HCT116 (cell line): Measurements from ENCODE around the gene ZNF775. TPM values are rescaled to one million over a fixed set of nuclear protein-coding genes. Genes with fewer than 3 reads are reported as not detected.

Experiments
- ATAC-seq: fragments of 200-7000 bp; cut with Tn5 transposase; 2 replicates; pipeline ENCODE4 v1.9.1; 2020; ENCODE audit warnings: mild to moderate bottlenecking, moderate library complexity
- BruUV-seq: library from RNA; stranded (reverse); fragments of 400-500 nt; replicated peaks from 2 replicates; lab custom pipeline; 2021; lab: Mats Ljungman, UMichigan
- CTCF ChIA-PET: fragments of 300-600 bp; sonication (Branson Sonifier 250); formaldehyde crosslinking; loops from one replicate; lab custom pipeline; 2021; ENCODE audit warnings: antibody characterized with exemption; lab: Charles Lee
- POLR2A ChIA-PET: fragments of 300-600, 350-600 bp; sonication (Branson Sonifier 250); formaldehyde crosslinking; loops from one replicate; lab custom pipeline; 2021; ENCODE audit warnings: antibody characterized with exemption; lab: Charles Lee
- RAD21 ChIA-PET, 2 experiments: fragments of 300-600 bp; sonication (Branson Sonifier 250); formaldehyde crosslinking; loops; one replicate each; lab custom pipeline; 2023; ENCODE audit warnings: low total read pairs in 2 of 2; ENCODE audit not compliant: uncharacterized antibody in 2 of 2, unreplicated experiment in 2 of 2, low non-redundant PET in 1 of 2; lab: Charles Lee
- DNase-seq: peaks from one replicate; pipeline ENCODE4 v3.0.0-alpha.2; 2010; ENCODE audit warnings: low read depth, low spot score
- H2AFZ ChIP-seq: fragments of 200-600 bp; shearing (Covaris generic), sonication (generic); 2 replicates; pipeline ENCODE4 v1.6.1; 2017; ENCODE audit warnings: low read depth, mixed run types, mixed read lengths, antibody characterized with exemption, low read length; ENCODE audit not compliant: poor library complexity, severe bottlenecking
- H3K27ac ChIP-seq: 2 replicates; pipeline ENCODE4 v1.5.1; 2012; ENCODE audit warnings: low read depth, low read length
- H3K27me3 ChIP-seq: fragments of 200-600 bp; sonication (generic); 2 replicates; pipeline ENCODE4 v1.6.1; 2016; ENCODE audit warnings: mixed run types, low read length, mixed read lengths; ENCODE audit not compliant: insufficient read depth
- H3K36me3 ChIP-seq, 2 experiments: fragments of 200-500 bp in 1 of 2; fragments of 200-600 bp in 1 of 2; sonication (Bioruptor generic) in 1 of 2; sonication (generic) in 1 of 2; 2 replicates each; pipeline versions ENCODE4 v1.5.1 to v1.6.1; 2014 to 2016; ENCODE audit warnings: low read length in 2 of 2, inconsistent platforms in 1 of 2, mixed read lengths in 1 of 2, mixed run types in 1 of 2; ENCODE audit not compliant: insufficient read depth in 2 of 2, control insufficient read depth in 1 of 2
- H3K4me1 ChIP-seq, 2 experiments: fragments of 200-600 bp in 1 of 2; sonication (generic) in 1 of 2; 2 replicates each; pipeline versions ENCODE4 v1.5.1 to v1.6.1; 2012 to 2017; ENCODE audit warnings: low read length in 2 of 2, inconsistent platforms in 1 of 2, mild to moderate bottlenecking in 1 of 2, mixed read lengths in 1 of 2, mixed run types in 1 of 2, moderate library complexity in 1 of 2; ENCODE audit not compliant: insufficient read depth in 2 of 2, control insufficient read depth in 1 of 2
- H3K4me2 ChIP-seq: fragments of 200-600 bp; sonication (generic); 2 replicates; pipeline ENCODE4 v1.6.1; 2017; ENCODE audit warnings: mixed run types, low read length, mixed read lengths
- H3K4me3 ChIP-seq, 2 experiments: fragments of 200-600 bp in 1 of 2; sonication (generic) in 1 of 2; replicated peaks in 1 of 2; 2 replicates each; pipeline ENCODE4 v1.5.1; 2011 to 2016; ENCODE audit warnings: low read length in 2 of 2, control low read depth in 1 of 2, low read depth in 1 of 2, mild to moderate bottlenecking in 1 of 2, mixed read lengths in 1 of 2, mixed run types in 1 of 2
- H3K79me2 ChIP-seq: fragments of 200-600 bp; sonication (generic); 2 replicates; pipeline ENCODE4 v1.6.1; 2017; ENCODE audit warnings: mild to moderate bottlenecking, mixed run types, low read length, moderate library complexity, mixed read lengths; ENCODE audit not compliant: insufficient read depth
- H3K9ac ChIP-seq: fragments of 200-600 bp; sonication (generic); 2 replicates; pipeline ENCODE4 v1.6.1; 2016; ENCODE audit warnings: low read length, mixed read lengths
- H3K9me2 ChIP-seq: fragments of 200-600 bp; sonication (generic), shearing (Covaris generic); 2 replicates; pipeline ENCODE4 v1.6.1; 2017; ENCODE audit warnings: mixed run types, mild to moderate bottlenecking, moderate library complexity; ENCODE audit not compliant: insufficient read depth
- H3K9me3 ChIP-seq, 2 experiments: fragments of 200-500 bp in 1 of 2; fragments of 200-600 bp in 1 of 2; sonication (Bioruptor generic) in 1 of 2; sonication (generic) in 1 of 2; 2 replicates each; pipeline ENCODE4 v1.6.1; 2014 to 2017; ENCODE audit warnings: low read length in 2 of 2, mixed read lengths in 2 of 2, inconsistent platforms in 1 of 2, low read depth in 1 of 2, mild to moderate bottlenecking in 1 of 2, mixed run types in 1 of 2, moderate library complexity in 1 of 2; ENCODE audit not compliant: control insufficient read depth in 1 of 2, insufficient read depth in 1 of 2
- H4K20me1 ChIP-seq: fragments of 200-600 bp; sonication (generic), shearing (Covaris generic); 2 replicates; pipeline ENCODE4 v1.6.1; 2017; ENCODE audit warnings: mixed run types, mild to moderate bottlenecking, moderate library complexity; ENCODE audit not compliant: insufficient read depth
- CEBPB ChIP-seq: IDR thresholded peaks from 2 replicates; pipeline ENCODE4 v1.6.1; 2012; ENCODE audit warnings: low read depth
- EGR1 ChIP-seq: IDR thresholded peaks from 2 replicates; pipeline ENCODE4 v1.6.1; 2012; ENCODE audit warnings: low read depth
- ELF1 ChIP-seq: IDR thresholded peaks from 2 replicates; pipeline ENCODE4 v1.6.1; 2012; ENCODE audit warnings: low read depth, borderline replicate concordance
- EZH2 ChIP-seq: fragments of 200-600 bp; sonication (generic); IDR thresholded peaks from 2 replicates; pipeline ENCODE4 v1.6.1; 2017; ENCODE audit warnings: antibody characterized with exemption, mixed run types
- EZH2phosphoT487 ChIP-seq: fragments of 200-600 bp; IDR thresholded peaks from 2 replicates; pipeline ENCODE4 v1.6.1; 2018; ENCODE audit warnings: antibody characterized with exemption, borderline replicate concordance
- POLR2A ChIP-seq: IDR thresholded peaks from 2 replicates; pipeline ENCODE4 v1.7.0; 2011; ENCODE audit warnings: borderline replicate concordance; ENCODE audit not compliant: insufficient read depth, insufficient read length; ENCODE audit errors: extremely low read depth
- POLR2AphosphoS5 ChIP-seq: IDR thresholded peaks from 2 replicates; pipeline ENCODE4 v1.6.1; 2011; ENCODE audit warnings: mild to moderate bottlenecking, low read depth, low read length, moderate library complexity
- SP1 ChIP-seq: IDR thresholded peaks from 2 replicates; pipeline ENCODE4 v1.6.1; 2012; ENCODE audit warnings: low read depth
- YY1 ChIP-seq: IDR thresholded peaks from 2 replicates; pipeline ENCODE4 v1.6.1; 2011; ENCODE audit warnings: low read length, low read depth, moderate library complexity, mild to moderate bottlenecking; ENCODE audit not compliant: insufficient replicate concordance; ENCODE audit errors: extremely low read depth
- ZNF274 ChIP-seq: fragments of 200-500 bp; sonication (Bioruptor generic); IDR thresholded peaks from 2 replicates; pipeline ENCODE4 v1.6.1; 2014; ENCODE audit warnings: mild to moderate bottlenecking, low read depth, low read length, inconsistent platforms
- intact Hi-C: fragments of 100-400 bp; cut with micrococcal nuclease; formaldehyde crosslinking; loops from 2 replicates; pipeline ENCODE4 v1.10.0; 2022
- total RNA-seq: library from RNA; stranded (reverse); gene quantifications from one replicate; pipeline ENCODE4 v1.2.1, GENCODE V29; 2021; ENCODE audit not compliant: unreplicated experiment
- TF ChIP-seq, protein P1 (sequence below): IDR thresholded peaks from 2 replicates; pipeline ENCODE4 v1.6.1; 2012
- TF ChIP-seq, protein P2 (sequence below): IDR thresholded peaks from 2 replicates; pipeline ENCODE4 v1.6.1; 2012
- TF ChIP-seq, protein P3 (sequence below): IDR thresholded peaks from 2 replicates; pipeline ENCODE4 v1.6.1; 2011; ENCODE audit warnings: mild to moderate bottlenecking, low read length, moderate library complexity; ENCODE audit not compliant: insufficient replicate concordance; ENCODE audit errors: extremely low read depth

ZNF775 gene
- total RNA-seq, 1 experiment from 2014 or later, result 4.5 TPM

DNA sequence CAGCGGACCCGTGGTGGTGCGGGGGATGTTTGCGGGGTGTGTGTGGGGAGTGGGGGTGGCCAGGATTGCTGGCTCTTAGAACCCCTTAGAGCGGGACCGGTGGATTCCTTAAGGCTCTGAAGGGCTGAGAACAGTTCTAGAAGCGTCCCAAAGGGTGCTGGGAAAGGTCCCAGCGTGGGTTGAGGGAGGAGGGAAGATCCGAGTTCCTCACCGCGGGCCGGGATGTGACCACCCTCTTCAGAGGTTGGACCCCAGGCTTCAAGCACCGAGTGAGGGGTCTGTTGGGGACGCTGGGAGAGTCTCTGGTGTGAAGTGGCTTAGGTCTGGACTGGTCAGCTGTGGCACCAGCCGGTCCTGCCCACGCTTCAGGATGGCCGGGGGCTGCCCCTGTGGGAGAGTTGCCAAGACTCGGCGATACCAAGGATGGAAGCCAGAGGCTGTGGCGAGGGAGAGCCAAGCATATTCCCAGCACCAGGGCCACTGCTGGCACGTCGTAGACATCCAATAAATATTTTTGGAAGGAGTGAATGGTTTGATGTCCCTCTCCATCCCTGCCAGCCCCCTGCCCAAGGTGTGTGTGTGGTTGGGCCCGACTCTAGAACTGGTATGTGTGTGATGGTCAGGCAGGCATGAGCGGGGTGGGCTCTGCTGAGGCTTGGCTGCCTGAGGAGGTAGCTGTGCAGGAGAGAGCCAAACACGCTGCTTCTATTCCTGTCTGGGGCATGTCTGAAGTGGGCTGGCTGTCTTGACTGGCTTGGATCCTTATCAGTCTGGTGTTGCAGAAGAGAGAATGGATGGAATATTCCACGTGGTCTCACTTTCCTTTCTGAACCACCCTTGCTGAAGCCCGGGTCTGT lies 19.2 kb downstream of the ZNF775 start:
- Histone ChIP-seq H3K4me1 (peaks cover 15 to 24% of the 10 kb centered on the region in 2 experiments), H3K27ac (no peak overlapping the region), H3K9me2 (no peaks in the 10 kb centered on the region), H3K4me3 (no peak overlapping the region), H3K79me2 (no peaks in the 10 kb centered on the region), H3K27me3 (no peaks in the 10 kb centered on the region), H3K36me3 (no peaks in the 10 kb centered on the region), H3K9ac (no peak overlapping the region), H4K20me1 (no peaks in the 10 kb centered on the region), H2AFZ (no peak overlapping the region), H3K9me3 (no peaks in the 10 kb centered on the region), H3K4me2 (no peak overlapping the region)
- ChIA-PET CTCF (no interaction called here), RAD21 (no interaction called here), POLR2A (no interaction called here)
- intact Hi-C loops, result no loop called here
- TF ChIP-seq EGR1, result no peak
- TF ChIP-seq, protein P1, sequence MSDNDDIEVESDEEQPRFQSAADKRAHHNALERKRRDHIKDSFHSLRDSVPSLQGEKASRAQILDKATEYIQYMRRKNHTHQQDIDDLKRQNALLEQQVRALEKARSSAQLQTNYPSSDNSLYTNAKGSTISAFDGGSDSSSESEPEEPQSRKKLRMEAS, result no peak
- no peak for TF ChIP-seq ZNF274
- no peak for TF ChIP-seq EZH2phosphoT487
- TF ChIP-seq POLR2AphosphoS5, result no peak
- TF ChIP-seq EZH2, result no peak
- TF ChIP-seq, protein P2, sequence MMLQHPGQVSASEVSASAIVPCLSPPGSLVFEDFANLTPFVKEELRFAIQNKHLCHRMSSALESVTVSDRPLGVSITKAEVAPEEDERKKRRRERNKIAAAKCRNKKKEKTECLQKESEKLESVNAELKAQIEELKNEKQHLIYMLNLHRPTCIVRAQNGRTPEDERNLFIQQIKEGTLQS, result no peak
- TF ChIP-seq POLR2A, result no peak
- TF ChIP-seq YY1, result no peak
- TF ChIP-seq, protein P3, sequence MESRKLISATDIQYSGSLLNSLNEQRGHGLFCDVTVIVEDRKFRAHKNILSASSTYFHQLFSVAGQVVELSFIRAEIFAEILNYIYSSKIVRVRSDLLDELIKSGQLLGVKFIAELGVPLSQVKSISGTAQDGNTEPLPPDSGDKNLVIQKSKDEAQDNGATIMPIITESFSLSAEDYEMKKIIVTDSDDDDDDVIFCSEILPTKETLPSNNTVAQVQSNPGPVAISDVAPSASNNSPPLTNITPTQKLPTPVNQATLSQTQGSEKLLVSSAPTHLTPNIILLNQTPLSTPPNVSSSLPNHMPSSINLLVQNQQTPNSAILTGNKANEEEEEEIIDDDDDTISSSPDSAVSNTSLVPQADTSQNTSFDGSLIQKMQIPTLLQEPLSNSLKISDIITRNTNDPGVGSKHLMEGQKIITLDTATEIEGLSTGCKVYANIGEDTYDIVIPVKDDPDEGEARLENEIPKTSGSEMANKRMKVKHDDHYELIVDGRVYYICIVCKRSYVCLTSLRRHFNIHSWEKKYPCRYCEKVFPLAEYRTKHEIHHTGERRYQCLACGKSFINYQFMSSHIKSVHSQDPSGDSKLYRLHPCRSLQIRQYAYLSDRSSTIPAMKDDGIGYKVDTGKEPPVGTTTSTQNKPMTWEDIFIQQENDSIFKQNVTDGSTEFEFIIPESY, result no peak
- no peak for TF ChIP-seq SP1
- no peak for TF ChIP-seq CEBPB
- TF ChIP-seq ELF1, result no peak
- BruUV-seq, result no TSS peak
- DNase-seq (no peak), ATAC-seq (no peak)
